H1 (cell line): Measurements from ENCODE around the gene CXCR4. TPM values are rescaled to one million over a fixed set of nuclear protein-coding genes. Genes with fewer than 3 reads are reported as not detected.

Experiments used
- CTCF ChIA-PET: fragments of 300-600 bp; sonication (Branson Sonifier 250); formaldehyde crosslinking; loops from one replicate; lab custom pipeline; 2021; ENCODE audit not compliant: partially characterized antibody; lab: Charles Lee
- POLR2A ChIA-PET: fragments of 300-600 bp; sonication (Branson Sonifier 250); formaldehyde crosslinking; loops from one replicate; lab custom pipeline; 2021; ENCODE audit warnings: inconsistent platforms; ENCODE audit not compliant: partially characterized antibody; lab: Charles Lee
- DNase-seq, 2 experiments: peaks; one replicate each; pipeline versions ENCODE4 v3.0.0 to v3.0.0-alpha.2; 2010 to 2022; ENCODE audit warnings: low spot score in 2 of 2, low read depth in 1 of 2, mixed read lengths in 1 of 2
- FAIRE-seq: peaks from 2 replicates; lab custom pipeline; 2011; peaks lifted over from hg19 to GRCh38; lab: Jason Lieb, UNC
- H2AFZ ChIP-seq: 2 replicates; pipeline ENCODE4 v1.8.1; 2012; ENCODE audit warnings: low read length, inconsistent platforms
- H2AK5ac ChIP-seq: 2 replicates; pipeline ENCODE4 v1.6.1; 2013; ENCODE audit warnings: low read depth, low read length
- H2BK120ac ChIP-seq: replicated peaks from 2 replicates; pipeline ENCODE3; 2013; ENCODE audit warnings: low read depth, low read length, inconsistent platforms
- H2BK12ac ChIP-seq: 2 replicates; pipeline ENCODE4 v1.6.1; 2013; ENCODE audit warnings: low read depth, low read length
- H2BK15ac ChIP-seq: 2 replicates; pipeline ENCODE4 v1.6.1; 2013; ENCODE audit warnings: low read length
- H2BK20ac ChIP-seq: 2 replicates; pipeline ENCODE4 v1.6.1; 2013; ENCODE audit warnings: low read length
- H2BK5ac ChIP-seq: 2 replicates; pipeline ENCODE4 v1.6.1; 2013; ENCODE audit warnings: low read depth, low read length
- H3K14ac ChIP-seq: 2 replicates; pipeline ENCODE4 v1.6.1; 2013; ENCODE audit warnings: inconsistent platforms; ENCODE audit not compliant: insufficient read length
- H3K18ac ChIP-seq: 2 replicates; pipeline ENCODE4 v1.6.1; 2013; ENCODE audit warnings: low read length; ENCODE audit errors: extremely low read depth
- H3K23ac ChIP-seq: 2 replicates; pipeline ENCODE4 v1.6.1; 2013; ENCODE audit warnings: inconsistent platforms; ENCODE audit not compliant: insufficient read length
- H3K23me2 ChIP-seq: 2 replicates; pipeline ENCODE4 v1.6.1; 2013; ENCODE audit warnings: low read depth, low read length
- H3K27ac ChIP-seq: 2 replicates; pipeline ENCODE4 v1.6.1; 2011; ENCODE audit warnings: low read depth, low read length, inconsistent platforms
- H3K27me3 ChIP-seq, 4 experiments: replicated peaks in 1 of 4; 1 replicate in 1 of 4; 2 replicates in 3 of 4; pipeline versions ENCODE4 v1.6.1 to v1.8.1; 2011 to 2013; ENCODE audit warnings: low read length in 3 of 4, mild to moderate bottlenecking in 3 of 4, inconsistent platforms in 2 of 4, mixed read lengths in 2 of 4, moderate library complexity in 1 of 4; ENCODE audit not compliant: control insufficient read depth in 3 of 4, insufficient read depth in 3 of 4; ENCODE audit errors: extremely low read depth in 1 of 4
- H3K36me3 ChIP-seq, 4 experiments: 2 replicates each; pipeline versions ENCODE4 v1.6.1 to v1.8.1; 2011 to 2013; ENCODE audit warnings: mild to moderate bottlenecking in 4 of 4, low read length in 3 of 4, moderate library complexity in 2 of 4, control low read depth in 1 of 4, inconsistent platforms in 1 of 4; ENCODE audit not compliant: insufficient read depth in 4 of 4, control insufficient read depth in 2 of 4
- H3K4ac ChIP-seq: replicated peaks from 2 replicates; pipeline ENCODE3; 2013; ENCODE audit warnings: low read length, low read depth, mixed read lengths, inconsistent platforms; ENCODE audit not compliant: insufficient read length
- H3K4me1 ChIP-seq, 4 experiments: replicated peaks in 1 of 4; 1 replicate in 1 of 4; 2 replicates in 3 of 4; pipeline versions ENCODE4 v1.6.1 to v1.8.1; 2011 to 2013; ENCODE audit warnings: low read length in 3 of 4, inconsistent platforms in 2 of 4, mixed read lengths in 1 of 4; ENCODE audit not compliant: insufficient read depth in 4 of 4, control insufficient read depth in 3 of 4
- H3K4me2 ChIP-seq, 2 experiments: 2 replicates each; pipeline versions ENCODE4 v1.6.1 to v1.8.1; 2011 to 2013; ENCODE audit warnings: low read depth in 2 of 2, low read length in 2 of 2, control low read depth in 1 of 2, inconsistent platforms in 1 of 2, mild to moderate bottlenecking in 1 of 2; ENCODE audit not compliant: insufficient read depth in 1 of 2
- H3K4me3 ChIP-seq, 4 experiments: fragments of 200-600, 300-600 bp in 1 of 4; sonication (generic), shearing (Covaris generic), sonication (Bioruptor Twin) in 1 of 4; 2 replicates each; pipeline versions ENCODE4 v1.5.1 to v1.8.1; 2011 to 2016; ENCODE audit warnings: low read length in 4 of 4, low read depth in 3 of 4, control low read depth in 2 of 4, inconsistent platforms in 2 of 4, mild to moderate bottlenecking in 2 of 4, mixed read lengths in 1 of 4, moderate library complexity in 1 of 4; ENCODE audit not compliant: insufficient read depth in 2 of 4; ENCODE audit errors: extremely low read depth in 1 of 4
- H3K56ac ChIP-seq: replicated peaks from 2 replicates; pipeline ENCODE3; 2013; ENCODE audit warnings: low read depth, mild to moderate bottlenecking, mixed read lengths, low read length, inconsistent platforms; ENCODE audit not compliant: insufficient read length
- H3K79me1 ChIP-seq: 2 replicates; pipeline ENCODE4 v1.6.1; 2013; ENCODE audit warnings: low read depth, low read length, control low read depth
- H3K79me2 ChIP-seq, 2 experiments: 2 replicates each; pipeline versions ENCODE4 v1.6.1 to v1.8.1; 2012 to 2013; ENCODE audit warnings: low read length in 2 of 2, mild to moderate bottlenecking in 2 of 2, inconsistent platforms in 1 of 2; ENCODE audit not compliant: insufficient read depth in 2 of 2, control insufficient read depth in 1 of 2
- H3K9ac ChIP-seq, 4 experiments: replicated peaks in 1 of 4; 1 replicate in 1 of 4; 2 replicates in 3 of 4; pipeline versions ENCODE4 v1.6.1 to v1.8.1; 2011 to 2013; ENCODE audit warnings: low read depth in 3 of 4, low read length in 3 of 4, control low read depth in 2 of 4, mild to moderate bottlenecking in 2 of 4, moderate library complexity in 2 of 4, inconsistent platforms in 1 of 4; ENCODE audit errors: extremely low read depth in 1 of 4
- H3K9me3 ChIP-seq, 2 experiments: 2 replicates each; pipeline versions ENCODE4 v1.6.1 to v1.8.1; 2012 to 2013; ENCODE audit warnings: mild to moderate bottlenecking in 2 of 2, moderate library complexity in 2 of 2, control low read depth in 1 of 2, inconsistent platforms in 1 of 2, low read depth in 1 of 2, low read length in 1 of 2, mixed read lengths in 1 of 2; ENCODE audit not compliant: insufficient read depth in 2 of 2
- H4K20me1 ChIP-seq, 2 experiments: replicated peaks in 1 of 2; 2 replicates each; pipeline versions ENCODE3 to v1.8.1; 2011 to 2013; ENCODE audit warnings: inconsistent platforms in 2 of 2, low read length in 2 of 2, mild to moderate bottlenecking in 1 of 2; ENCODE audit not compliant: insufficient read depth in 2 of 2, control insufficient read depth in 1 of 2
- H4K5ac ChIP-seq: 2 replicates; pipeline ENCODE4 v1.6.1; 2013; ENCODE audit warnings: low read length, low read depth, mixed read lengths, inconsistent platforms; ENCODE audit not compliant: insufficient read length
- H4K8ac ChIP-seq: 2 replicates; pipeline ENCODE4 v1.8.0; 2013; ENCODE audit warnings: mild to moderate bottlenecking, moderate library complexity, low read length, inconsistent platforms; ENCODE audit not compliant: insufficient read depth; ENCODE audit errors: extremely low read depth
- H4K91ac ChIP-seq: replicated peaks from 2 replicates; pipeline ENCODE3; 2013; ENCODE audit warnings: low read length, mixed read lengths, inconsistent platforms; ENCODE audit not compliant: insufficient read length
- BACH1 ChIP-seq: IDR thresholded peaks from 2 replicates; pipeline ENCODE4 v1.6.1; 2012; ENCODE audit warnings: low read length, improper control_type of control experiment
- WGBS, 2 experiments: shearing (Covaris generic) in 1 of 2; methylation state at CpG; one replicate each; pipeline versions ENCODE4 v1.1.6 to v1.1.7; 2013 to 2015; ENCODE audit warnings: low lambda C conversion rate in 2 of 2, mixed read lengths in 2 of 2, inconsistent platforms in 1 of 2, low coverage in 1 of 2, missing lambda C conversion rate in 1 of 2; ENCODE audit not compliant: insufficient replicate concordance in 2 of 2, insufficient coverage in 1 of 2, insufficient read length in 1 of 2; ENCODE audit errors: extremely low coverage in 1 of 2, missing lambda C conversion rate in 1 of 2; 5-methylcytosine and 5-hydroxymethylcytosine counted together
- polyA plus RNA-seq, 7 experiments: library from polyadenylated mRNA; depleted of rRNA in 3 of 7; stranded (reverse) in 5 of 7; unstranded in 2 of 7; fragments of >200 nt in 5 of 7; fragments of 200-250 nt in 2 of 7; gene quantifications; 1 replicate in 5 of 7; 2 replicates in 1 of 7; 4 replicates in 1 of 7; pipeline versions ENCODE4 v1.2.1 to v1.2.3, GENCODE V29; 2011 to 2013; ENCODE audit warnings: missing spikeins in 2 of 7, mixed read lengths in 2 of 7
- total RNA-seq: library from RNA; stranded (reverse); fragmentation: NEBNext Ultra II Directional; extraction: Animal tissue kit (Norgen Biotek cat#: 25700); gene quantifications from 2 replicates; pipeline ENCODE4 v1.2.1, GENCODE V29; 2021

CXCR4 gene
- total and polyA plus RNA-seq, 2 of the 8 experiments (the other 6 are each of a cell fraction or from before 2014, with no cell fraction given), result 1.8 to 2.8 TPM

GRCh38 chr2:136122661-136123060 is 4.7 kb upstream of the CXCR4 start:
- H2BK120ac ChIP-seq, result no peak overlapping the region
- FAIRE-seq, result no peak
- no peaks in the 10 kb centered on the region for H3K79me1 ChIP-seq
- no peak overlapping the region for H4K91ac ChIP-seq
- no peak overlapping the region for H4K8ac ChIP-seq
- no peak overlapping the region for H4K5ac ChIP-seq
- ChIA-PET POLR2A (no interaction called here), CTCF (no interaction called here)
- no peaks in the 10 kb centered on the region for H4K20me1 ChIP-seq
- H2BK15ac ChIP-seq, result no peak overlapping the region
- H3K9me3 ChIP-seq, result no peaks in the 10 kb centered on the region
- H3K23ac ChIP-seq, result no peak overlapping the region
- H3K79me2 ChIP-seq, result no peaks in the 10 kb centered on the region
- no peak overlapping the region for H3K4me2 ChIP-seq
- H3K27me3 ChIP-seq, result peaks cover 0 to 21% (median 14%) of the 10 kb centered on the region in 4 experiments; a peak in 6 of 7 replicates
- H2AK5ac ChIP-seq, result no peak overlapping the region
- H3K4me3 ChIP-seq, result no peak overlapping the region
- H2AFZ ChIP-seq, result no peak overlapping the region
- peaks cover 11% of the 10 kb centered on the region for H3K23me2 ChIP-seq
- no peak overlapping the region for H3K9ac ChIP-seq
- no peak overlapping the region for H2BK5ac ChIP-seq
- no peak overlapping the region for H3K56ac ChIP-seq
- no peak for TF ChIP-seq BACH1
- no peak overlapping the region for H2BK20ac ChIP-seq
- H3K4me1 ChIP-seq, result peaks cover 0 to 9% (median 2%) of the 10 kb centered on the region in 4 experiments; a peak in 5 of 7 replicates
- no peak for DNase-seq
- H3K27ac ChIP-seq, result no peak overlapping the region
- H2BK12ac ChIP-seq, result no peak overlapping the region
- WGBS, 2 experiments, result 82% methylated on average over 3 of the region's 3 CpGs; no CpG with 5 or more reads in 1 of the 2 experiments
- H3K4ac ChIP-seq, result no peak overlapping the region
- no peak overlapping the region for H3K18ac ChIP-seq
- no peak overlapping the region for H3K14ac ChIP-seq
- no peaks in the 10 kb centered on the region for H3K36me3 ChIP-seq
